ENCODE results near the gene KCNK1.

KCNK1 gene

DNA sequence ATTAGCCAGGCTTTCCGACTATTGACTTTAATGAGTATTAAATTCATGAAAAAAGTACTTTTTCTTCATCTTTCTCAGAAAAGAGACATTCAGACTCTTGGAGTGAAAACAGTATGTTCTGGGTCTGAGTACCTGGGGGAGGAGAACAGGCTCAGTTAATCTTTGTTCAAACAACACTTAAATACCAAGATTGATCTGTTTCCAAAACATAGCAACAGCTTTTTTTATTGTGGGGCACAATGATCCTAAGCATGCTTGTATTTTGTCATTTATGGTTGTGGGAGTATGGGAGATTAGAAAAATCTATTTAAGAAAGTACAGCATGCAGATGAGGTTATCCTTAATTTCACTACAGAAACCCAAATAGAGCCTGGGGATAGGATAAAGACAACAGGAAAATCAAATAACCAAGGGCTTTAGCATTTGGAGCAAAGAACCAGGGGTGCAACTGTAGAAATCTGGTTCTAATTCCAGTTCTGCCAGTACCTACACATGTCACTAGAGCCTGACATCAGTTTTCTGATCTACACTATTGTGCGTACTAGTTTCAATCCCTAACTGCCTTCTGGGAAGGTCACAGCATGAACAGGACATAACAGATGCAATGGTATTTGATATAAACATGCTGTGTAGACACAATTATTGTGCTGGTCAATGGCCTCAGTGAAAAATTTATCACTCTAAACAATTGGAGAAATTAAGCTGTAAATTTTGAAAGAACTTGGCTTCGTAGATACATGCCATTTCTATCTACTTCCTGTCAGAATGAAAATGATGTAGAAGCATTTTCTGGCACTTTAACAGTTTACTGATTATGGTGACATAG, 91.2 kb downstream of the KCNK1 start:
- DNase-seq (no peak), ATAC-seq (no peak)

GRCh38 chr1:233707153-233707879, 93.4 kb downstream of the KCNK1 start:
- DNase-seq: no peak
- ATAC-seq: peak; percentile 9

DNA sequence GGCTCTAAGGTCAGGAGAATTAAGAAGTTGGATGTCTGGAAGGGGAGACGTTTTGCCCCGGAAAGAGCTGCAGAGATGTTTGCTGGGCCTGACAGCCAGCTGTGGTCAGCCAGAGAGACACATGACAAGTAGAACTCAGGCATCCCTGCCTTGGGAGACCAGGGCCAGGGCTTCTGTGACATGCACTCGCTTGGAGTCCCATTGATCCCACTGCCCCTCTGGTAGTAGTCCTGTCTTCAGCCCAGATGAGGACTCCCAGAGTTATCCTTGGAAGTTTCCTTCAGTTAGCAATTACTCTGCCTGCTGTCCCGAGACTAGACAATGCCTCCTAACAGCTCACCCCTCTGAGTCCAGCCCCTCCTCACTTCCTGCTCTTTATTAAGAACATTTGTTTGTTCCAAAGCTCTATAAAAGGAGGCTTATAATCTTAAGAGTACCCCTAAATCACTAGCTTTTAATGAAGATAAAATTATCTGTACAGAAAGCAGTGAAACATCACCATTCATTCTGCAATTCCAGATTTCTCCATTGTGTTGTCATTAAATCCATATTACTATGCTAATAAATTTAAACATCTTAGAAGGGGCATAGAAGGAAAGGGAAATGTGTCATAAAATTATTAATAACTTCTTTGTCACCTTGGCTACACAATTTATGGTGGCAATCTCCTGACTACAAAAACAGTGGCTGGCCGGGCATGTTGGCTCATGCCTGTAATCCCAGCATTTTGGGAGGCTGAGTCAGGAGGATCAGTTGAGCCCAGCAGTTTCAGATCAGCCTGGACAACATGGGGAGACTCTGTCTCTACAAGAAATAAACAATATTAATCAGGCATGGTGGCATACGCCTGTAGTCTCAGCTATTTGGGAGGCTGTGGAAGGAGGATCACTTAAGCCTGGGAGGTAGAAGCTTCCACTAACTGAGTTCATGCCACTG, 94.2 kb downstream of the KCNK1 start:
- no peak for DNase-seq
- ATAC-seq: no peak

DNA sequence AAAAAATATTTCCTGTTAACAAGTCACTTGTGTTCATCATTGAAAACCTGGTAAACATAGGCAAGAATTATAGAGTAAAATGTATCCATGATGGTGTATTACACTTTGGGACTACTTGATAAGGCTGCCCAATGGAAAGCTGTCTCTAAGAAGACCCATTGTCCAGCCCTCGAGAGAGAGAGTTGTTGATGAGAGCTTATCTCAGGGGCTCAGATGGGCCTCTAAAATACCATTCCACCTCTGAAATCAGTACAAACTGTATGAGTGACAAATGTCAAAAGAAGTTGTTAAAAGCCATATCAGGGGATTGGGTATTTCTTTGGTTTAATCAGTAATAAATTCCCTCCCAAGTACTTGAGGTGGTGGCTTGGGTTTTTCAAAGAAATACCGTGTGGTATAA, 96.1 kb downstream of the KCNK1 start:
- ATAC-seq (no peak), DNase-seq (no peak)

GRCh38 chr1:233710507-233710906, 96.6 kb downstream of the KCNK1 start:
- no peak for DNase-seq
- ATAC-seq: no peak

- ATAC-seq: no peak
- DNase-seq: no peak
These were observed 100.8 kb downstream of the KCNK1 start for GRCh38 chr1:233714631-233715217.

DNA sequence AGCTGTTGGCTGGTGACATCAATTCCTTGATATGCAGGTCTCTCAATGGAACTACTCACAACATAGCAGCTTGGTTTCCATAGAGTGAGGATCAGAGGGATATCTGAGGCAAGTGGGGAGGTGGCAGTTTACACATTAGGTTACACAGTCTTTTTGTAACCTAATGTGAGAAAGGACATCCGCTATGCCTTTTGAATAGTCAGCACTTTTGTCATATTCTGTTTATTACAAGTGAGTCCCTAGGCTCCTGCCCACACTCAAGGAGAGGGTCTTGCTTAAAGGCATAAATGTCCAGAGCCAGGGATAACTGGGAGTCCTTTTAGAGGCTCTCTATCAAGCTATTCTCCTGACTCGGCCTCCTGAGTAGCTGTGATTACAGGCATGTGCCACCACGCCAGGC, 104.2 kb downstream of the KCNK1 start:
- ATAC-seq (no peak), DNase-seq (no peak)

DNA sequence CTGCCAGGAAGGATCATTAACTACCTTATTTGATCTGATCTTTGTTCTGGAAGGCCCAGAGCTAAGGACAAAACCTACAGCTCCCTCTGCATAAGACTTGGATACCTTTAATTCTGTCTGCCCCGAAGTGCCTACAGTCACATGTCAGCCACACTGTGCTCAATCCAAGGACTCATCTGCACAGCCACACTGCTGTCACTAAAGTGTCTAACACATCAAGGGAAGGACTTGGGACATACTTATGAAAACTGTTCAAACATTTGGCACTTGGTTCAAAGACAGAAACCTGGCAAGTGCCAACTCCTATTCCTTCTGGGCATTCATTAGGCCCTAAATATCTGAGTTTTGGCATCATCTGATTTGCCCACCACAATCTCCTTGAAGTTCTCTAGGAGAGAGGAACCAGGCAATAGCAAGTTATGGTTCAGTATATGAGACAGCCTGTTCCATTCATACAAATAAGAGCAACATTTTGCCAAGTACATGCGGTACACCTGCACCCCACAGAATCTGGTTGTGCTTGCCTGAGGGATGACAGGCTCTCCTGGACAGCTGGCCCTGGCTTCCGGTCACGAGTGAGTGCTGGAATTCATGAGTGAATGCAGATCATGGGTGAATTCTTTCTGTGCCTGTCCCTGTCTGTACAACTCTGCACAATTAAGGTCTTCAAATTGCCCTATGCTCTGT, 105.9 kb downstream of the KCNK1 start:
- no peak for ATAC-seq

GRCh38 chr1:233721004-233721595, 107.2 kb downstream of the KCNK1 start:
- no peak for ATAC-seq
- DNase-seq: no peak

More for the DNA sequence above, 105.9 kb downstream of the KCNK1 start:
- no peak for DNase-seq

Measured in stimulated activated naive CD8-positive, alpha-beta T cell treated with anti-CD3 and anti-CD28 coated beads, Interleukin-15, Interleukin-2, amounts not matched to agents 100 U/mL and 50 U/mL, for 24 hours (primary cell).